HCT116 (cell line): ENCODE measurements around the gene RSPO4. TPM values are rescaled to one million over a fixed set of nuclear protein-coding genes. Genes with fewer than 3 reads are reported as not detected.

ENCODE experiments used
- ATAC-seq: fragments of 200-7000 bp; cut with Tn5 transposase; 2 replicates; pipeline ENCODE4 v1.9.1; 2020; ENCODE audit warnings: mild to moderate bottlenecking, moderate library complexity
- BruUV-seq: library from RNA; stranded (reverse); fragments of 400-500 nt; replicated peaks from 2 replicates; lab custom pipeline; 2021; lab: Mats Ljungman, UMichigan
- CTCF ChIA-PET: fragments of 300-600 bp; sonication (Branson Sonifier 250); formaldehyde crosslinking; loops from one replicate; lab custom pipeline; 2021; ENCODE audit warnings: antibody characterized with exemption; lab: Charles Lee
- POLR2A ChIA-PET: fragments of 300-600, 350-600 bp; sonication (Branson Sonifier 250); formaldehyde crosslinking; loops from one replicate; lab custom pipeline; 2021; ENCODE audit warnings: antibody characterized with exemption; lab: Charles Lee
- RAD21 ChIA-PET, 2 experiments: fragments of 300-600 bp; sonication (Branson Sonifier 250); formaldehyde crosslinking; loops; one replicate each; lab custom pipeline; 2023; ENCODE audit warnings: low total read pairs in 2 of 2; ENCODE audit not compliant: uncharacterized antibody in 2 of 2, unreplicated experiment in 2 of 2, low non-redundant PET in 1 of 2; lab: Charles Lee
- DNase-seq: peaks from one replicate; pipeline ENCODE4 v3.0.0-alpha.2; 2010; ENCODE audit warnings: low read depth, low spot score
- H2AFZ ChIP-seq: fragments of 200-600 bp; shearing (Covaris generic), sonication (generic); 2 replicates; pipeline ENCODE4 v1.6.1; 2017; ENCODE audit warnings: low read depth, mixed run types, mixed read lengths, antibody characterized with exemption, low read length; ENCODE audit not compliant: poor library complexity, severe bottlenecking
- H3K27ac ChIP-seq: 2 replicates; pipeline ENCODE4 v1.5.1; 2012; ENCODE audit warnings: low read depth, low read length
- H3K27me3 ChIP-seq: fragments of 200-600 bp; sonication (generic); 2 replicates; pipeline ENCODE4 v1.6.1; 2016; ENCODE audit warnings: mixed run types, low read length, mixed read lengths; ENCODE audit not compliant: insufficient read depth
- H3K36me3 ChIP-seq, 2 experiments: fragments of 200-500 bp in 1 of 2; fragments of 200-600 bp in 1 of 2; sonication (Bioruptor generic) in 1 of 2; sonication (generic) in 1 of 2; 2 replicates each; pipeline versions ENCODE4 v1.5.1 to v1.6.1; 2014 to 2016; ENCODE audit warnings: low read length in 2 of 2, inconsistent platforms in 1 of 2, mixed read lengths in 1 of 2, mixed run types in 1 of 2; ENCODE audit not compliant: insufficient read depth in 2 of 2, control insufficient read depth in 1 of 2
- H3K4me1 ChIP-seq, 2 experiments: fragments of 200-600 bp in 1 of 2; sonication (generic) in 1 of 2; 2 replicates each; pipeline versions ENCODE4 v1.5.1 to v1.6.1; 2012 to 2017; ENCODE audit warnings: low read length in 2 of 2, inconsistent platforms in 1 of 2, mild to moderate bottlenecking in 1 of 2, mixed read lengths in 1 of 2, mixed run types in 1 of 2, moderate library complexity in 1 of 2; ENCODE audit not compliant: insufficient read depth in 2 of 2, control insufficient read depth in 1 of 2
- H3K4me2 ChIP-seq: fragments of 200-600 bp; sonication (generic); 2 replicates; pipeline ENCODE4 v1.6.1; 2017; ENCODE audit warnings: mixed run types, low read length, mixed read lengths
- H3K4me3 ChIP-seq, 2 experiments: fragments of 200-600 bp in 1 of 2; sonication (generic) in 1 of 2; replicated peaks in 1 of 2; 2 replicates each; pipeline ENCODE4 v1.5.1; 2011 to 2016; ENCODE audit warnings: low read length in 2 of 2, control low read depth in 1 of 2, low read depth in 1 of 2, mild to moderate bottlenecking in 1 of 2, mixed read lengths in 1 of 2, mixed run types in 1 of 2
- H3K79me2 ChIP-seq: fragments of 200-600 bp; sonication (generic); 2 replicates; pipeline ENCODE4 v1.6.1; 2017; ENCODE audit warnings: mild to moderate bottlenecking, mixed run types, low read length, moderate library complexity, mixed read lengths; ENCODE audit not compliant: insufficient read depth
- H3K9ac ChIP-seq: fragments of 200-600 bp; sonication (generic); 2 replicates; pipeline ENCODE4 v1.6.1; 2016; ENCODE audit warnings: low read length, mixed read lengths
- H3K9me2 ChIP-seq: fragments of 200-600 bp; sonication (generic), shearing (Covaris generic); 2 replicates; pipeline ENCODE4 v1.6.1; 2017; ENCODE audit warnings: mixed run types, mild to moderate bottlenecking, moderate library complexity; ENCODE audit not compliant: insufficient read depth
- H3K9me3 ChIP-seq, 2 experiments: fragments of 200-500 bp in 1 of 2; fragments of 200-600 bp in 1 of 2; sonication (Bioruptor generic) in 1 of 2; sonication (generic) in 1 of 2; 2 replicates each; pipeline ENCODE4 v1.6.1; 2014 to 2017; ENCODE audit warnings: low read length in 2 of 2, mixed read lengths in 2 of 2, inconsistent platforms in 1 of 2, low read depth in 1 of 2, mild to moderate bottlenecking in 1 of 2, mixed run types in 1 of 2, moderate library complexity in 1 of 2; ENCODE audit not compliant: control insufficient read depth in 1 of 2, insufficient read depth in 1 of 2
- H4K20me1 ChIP-seq: fragments of 200-600 bp; sonication (generic), shearing (Covaris generic); 2 replicates; pipeline ENCODE4 v1.6.1; 2017; ENCODE audit warnings: mixed run types, mild to moderate bottlenecking, moderate library complexity; ENCODE audit not compliant: insufficient read depth
- RAD21 ChIP-seq: IDR thresholded peaks from 2 replicates; pipeline ENCODE4 v1.6.1; 2012; ENCODE audit warnings: low read depth, mild to moderate bottlenecking
- REST ChIP-seq: IDR thresholded peaks from 2 replicates; pipeline ENCODE4 v1.6.1; 2012; ENCODE audit warnings: low read depth
- intact Hi-C: fragments of 100-400 bp; cut with micrococcal nuclease; formaldehyde crosslinking; loops from 2 replicates; pipeline ENCODE4 v1.10.0; 2022
- total RNA-seq: library from RNA; stranded (reverse); gene quantifications from one replicate; pipeline ENCODE4 v1.2.1, GENCODE V29; 2021; ENCODE audit not compliant: unreplicated experiment
- TF ChIP-seq, protein P1 (sequence below), 3 experiments: fragments of 200-600 bp in 1 of 3; sonication (generic) in 1 of 3; IDR thresholded peaks in 2 of 3; conservative IDR thresholded peaks in 1 of 3; 2 replicates each; pipeline ENCODE4 v1.5.1; 2012 to 2017; ENCODE audit warnings: low read depth in 2 of 3, low read length in 2 of 3, antibody characterized with exemption in 1 of 3, borderline replicate concordance in 1 of 3, control low read depth in 1 of 3, mild to moderate bottlenecking in 1 of 3, mixed read lengths in 1 of 3, mixed run types in 1 of 3, moderate library complexity in 1 of 3; ENCODE audit not compliant: insufficient read depth in 1 of 3

Gene RSPO4
- total RNA-seq, 1 experiment from 2014 or later, result 0.84 TPM

DNA sequence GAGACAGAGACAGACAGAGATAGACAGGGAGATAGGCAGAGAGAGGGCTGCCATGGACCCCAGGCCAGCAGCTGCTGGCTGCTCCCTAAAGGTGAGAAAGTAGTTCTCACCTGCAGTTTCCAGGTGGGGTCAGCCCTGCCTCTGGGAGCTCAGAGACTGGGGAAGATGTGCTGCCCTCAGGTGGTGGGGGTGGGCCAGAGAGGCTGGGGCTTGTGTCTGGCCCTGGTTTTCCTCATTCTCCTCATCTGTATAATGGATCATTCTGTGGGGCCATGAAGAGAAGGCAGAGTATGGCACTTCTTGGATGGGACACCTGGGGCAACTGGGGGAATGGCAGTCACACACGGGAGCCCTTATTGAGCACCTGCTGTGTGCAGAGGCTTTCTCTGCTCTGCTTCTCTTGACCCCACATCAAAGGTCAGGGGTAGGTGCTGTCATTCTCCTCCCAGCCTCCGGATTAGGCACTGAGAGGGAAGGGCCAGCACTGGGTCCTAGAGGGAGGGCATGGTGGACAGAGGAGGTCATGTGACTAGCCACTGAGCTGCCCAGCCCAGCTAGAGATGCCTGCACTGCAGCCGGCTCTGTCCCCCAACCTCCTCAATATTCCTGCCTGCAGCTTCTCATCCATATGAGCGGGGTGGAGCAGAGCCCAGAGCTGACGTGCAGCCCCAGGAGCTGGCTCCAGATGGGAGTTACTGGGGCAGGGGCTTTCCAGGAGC is 90.1 kb downstream of the RSPO4 start:
- no peak overlapping the region for H3K9ac ChIP-seq
- H3K9me2 ChIP-seq, result no peaks in the 10 kb centered on the region
- no peaks in the 10 kb centered on the region for H3K27me3 ChIP-seq
- H4K20me1 ChIP-seq, result no peaks in the 10 kb centered on the region
- no peaks in the 10 kb centered on the region for H3K79me2 ChIP-seq
- ChIA-PET POLR2A (no interaction called here), RAD21 (interaction anchor here (0.5 to 1.0 kb wide), 3 partner anchors 42 to 93 kb away, joined by 3 to 4 read pairs (median 3); no protein-coding TSS in a partner anchor), CTCF (interaction anchor here (1.1 to 1.9 kb wide), 2 partner anchors 10 to 94 kb away, joined by 4 to 7 read pairs; no protein-coding TSS in a partner anchor)
- TF ChIP-seq REST, result no peak
- TF ChIP-seq RAD21, result peak; percentile 57
- TF ChIP-seq, protein P1, sequence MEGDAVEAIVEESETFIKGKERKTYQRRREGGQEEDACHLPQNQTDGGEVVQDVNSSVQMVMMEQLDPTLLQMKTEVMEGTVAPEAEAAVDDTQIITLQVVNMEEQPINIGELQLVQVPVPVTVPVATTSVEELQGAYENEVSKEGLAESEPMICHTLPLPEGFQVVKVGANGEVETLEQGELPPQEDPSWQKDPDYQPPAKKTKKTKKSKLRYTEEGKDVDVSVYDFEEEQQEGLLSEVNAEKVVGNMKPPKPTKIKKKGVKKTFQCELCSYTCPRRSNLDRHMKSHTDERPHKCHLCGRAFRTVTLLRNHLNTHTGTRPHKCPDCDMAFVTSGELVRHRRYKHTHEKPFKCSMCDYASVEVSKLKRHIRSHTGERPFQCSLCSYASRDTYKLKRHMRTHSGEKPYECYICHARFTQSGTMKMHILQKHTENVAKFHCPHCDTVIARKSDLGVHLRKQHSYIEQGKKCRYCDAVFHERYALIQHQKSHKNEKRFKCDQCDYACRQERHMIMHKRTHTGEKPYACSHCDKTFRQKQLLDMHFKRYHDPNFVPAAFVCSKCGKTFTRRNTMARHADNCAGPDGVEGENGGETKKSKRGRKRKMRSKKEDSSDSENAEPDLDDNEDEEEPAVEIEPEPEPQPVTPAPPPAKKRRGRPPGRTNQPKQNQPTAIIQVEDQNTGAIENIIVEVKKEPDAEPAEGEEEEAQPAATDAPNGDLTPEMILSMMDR (IDR thresholded peaks at IDR 0.05 in 2 of 3, conservative IDR thresholded peaks at IDR 0.05 in 1 of 3; ENCODE audit: borderline replicate concordance in 1 of 3, insufficient read depth in 1 of 3, low read depth in 2 of 3, low read length in 2 of 3), result peak; percentile 22 to 63 (median 30); a peak in 5 of 6 replicates
- H3K36me3 ChIP-seq, result no peaks in the 10 kb centered on the region
- no peak overlapping the region for H2AFZ ChIP-seq
- H3K4me3 ChIP-seq, result no peak overlapping the region
- DNase-seq, result peak; percentile 4
- H3K27ac ChIP-seq, result no peak overlapping the region
- BruUV-seq, result no TSS peak
- peak; percentile 75 for ATAC-seq
- intact Hi-C loops, result no loop called here
- H3K4me2 ChIP-seq, result no peak overlapping the region
- no peaks in the 10 kb centered on the region for H3K9me3 ChIP-seq
- H3K4me1 ChIP-seq, result no peaks in the 10 kb centered on the region; a peak in 1 of 4 replicates
